K562 (cell line): ENCODE data around the gene MZB1. TPM values are rescaled to one million over a fixed set of nuclear protein-coding genes. Genes with fewer than 3 reads are reported as not detected.

Experiments
- ATAC-seq: fragments of 200-7000 bp; cut with Tn5 transposase; 3 replicates; pipeline ENCODE4 v1.9.1; 2020; ENCODE audit warnings: moderate library complexity
- BruUV-seq: library from RNA; stranded (reverse); fragments of 400-500 nt; replicated peaks from 2 replicates; lab custom pipeline; 2021; lab: Mats Ljungman, UMichigan
- CTCF ChIA-PET: fragments of 300-600 bp; formaldehyde crosslinking; extraction: SDS; loops from one replicate; lab custom pipeline; 2021; ENCODE audit warnings: low intra/inter-chr PET ratio; lab: Yijun Ruan, JAX
- POLR2A ChIA-PET: fragments of 300-600, 350-650 bp; sonication (Branson Sonifier 250); formaldehyde crosslinking; extraction: SDS; loops from one replicate; lab custom pipeline; 2021; ENCODE audit warnings: antibody characterized with exemption, inconsistent platforms; lab: Yijun Ruan, JAX
- DNase-seq, 4 experiments: peaks; one replicate each; pipeline versions ENCODE4 v3.0.0 to v3.0.0-alpha.2; 2011 to 2018; ENCODE audit warnings: low spot score in 3 of 4, mixed read lengths in 3 of 4; ENCODE audit errors: extremely low read depth in 1 of 4
- FAIRE-seq: peaks from 2 replicates; lab custom pipeline; 2011; peaks lifted over from hg19 to GRCh38; lab: Jason Lieb, UNC
- H2AFZ ChIP-seq: 2 replicates; pipeline ENCODE4 v1.6.0; 2011; ENCODE audit warnings: low read depth, low read length, control low read depth, inconsistent platforms
- H3K27ac ChIP-seq: fragments of 200-600 bp; 3 replicates; pipeline ENCODE4 v1.8.0; 2011; ENCODE audit warnings: low read depth, mild to moderate bottlenecking, control low read depth, inconsistent platforms, low read length, moderate library complexity, mixed read lengths; ENCODE audit errors: extremely low read depth
- H3K27me3 ChIP-seq, 2 experiments: fragments of 300-600 bp in 1 of 2; 2 replicates in 1 of 2; 3 replicates in 1 of 2; pipeline versions ENCODE4 v1.6.0 to v1.8.0; 2011; ENCODE audit warnings: inconsistent platforms in 2 of 2, low read length in 2 of 2, mild to moderate bottlenecking in 1 of 2, mixed read lengths in 1 of 2, moderate library complexity in 1 of 2; ENCODE audit not compliant: control insufficient read depth in 2 of 2, insufficient read depth in 2 of 2
- H3K36me3 ChIP-seq: fragments of 300-600 bp; 3 replicates; pipeline ENCODE4 v1.8.0; 2011; ENCODE audit warnings: mild to moderate bottlenecking, low read length, inconsistent platforms; ENCODE audit not compliant: control insufficient read depth, insufficient read depth
- H3K4me1 ChIP-seq, 2 experiments: fragments of 200-600 bp in 1 of 2; replicated peaks in 1 of 2; 2 replicates in 1 of 2; 3 replicates in 1 of 2; pipeline versions ENCODE4 v1.5.1 to v1.8.0; 2011; ENCODE audit warnings: inconsistent platforms in 2 of 2, low read length in 2 of 2, mild to moderate bottlenecking in 1 of 2, mixed read lengths in 1 of 2, moderate library complexity in 1 of 2; ENCODE audit not compliant: control insufficient read depth in 2 of 2, insufficient read depth in 2 of 2
- H3K4me2 ChIP-seq: 2 replicates; pipeline ENCODE4 v1.6.1; 2011; ENCODE audit warnings: low read length, control low read depth, inconsistent platforms, mixed read lengths; ENCODE audit not compliant: insufficient read depth
- H3K4me3 ChIP-seq: fragments of 200-600 bp; sonication (generic), shearing (Covaris generic); 2 replicates; pipeline ENCODE4 v1.5.1; 2016; ENCODE audit warnings: control low read depth, inconsistent platforms
- H3K79me2 ChIP-seq: fragments of 200-600 bp; 3 replicates; pipeline ENCODE4 v1.8.0; 2011; ENCODE audit warnings: low read length, inconsistent platforms; ENCODE audit not compliant: control insufficient read depth, insufficient read depth
- H3K9ac ChIP-seq, 2 experiments: 2 replicates each; pipeline versions ENCODE4 v1.6.0 to v1.6.1; 2011; ENCODE audit warnings: low read depth in 2 of 2, low read length in 2 of 2, control low read depth in 1 of 2, inconsistent platforms in 1 of 2, mild to moderate bottlenecking in 1 of 2, mixed read lengths in 1 of 2; ENCODE audit not compliant: insufficient read depth in 1 of 2
- H3K9me1 ChIP-seq: one replicate; pipeline ENCODE4 v1.6.0; 2011; ENCODE audit warnings: inconsistent platforms, mild to moderate bottlenecking, low read length, moderate library complexity; ENCODE audit not compliant: control insufficient read depth, insufficient read depth
- H3K9me3 ChIP-seq: replicated peaks from 2 replicates; pipeline ENCODE4 v1.5.1; 2011; ENCODE audit warnings: low read depth, low read length, inconsistent platforms; ENCODE audit not compliant: control insufficient read depth, insufficient read depth
- H4K20me1 ChIP-seq: replicated peaks from 2 replicates; pipeline ENCODE4 v1.6.1; 2011; ENCODE audit warnings: low read length, inconsistent platforms, mixed read lengths; ENCODE audit not compliant: control insufficient read depth, insufficient read depth
- HDAC2 ChIP-seq: fragments of 450-650 bp; IDR thresholded peaks from 2 replicates; pipeline ENCODE4 v1.6.1; 2016; ENCODE audit warnings: mild to moderate bottlenecking
- KLF13 ChIP-seq: fragments of 450-650 bp; IDR thresholded peaks from 2 replicates; pipeline ENCODE4 v1.6.1; 2016; ENCODE audit warnings: missing genetic modification characterization, low read depth, mild to moderate bottlenecking, missing compliant biosample characterization, moderate library complexity, borderline replicate concordance
- MEF2A ChIP-seq: IDR thresholded peaks from 2 replicates; pipeline ENCODE4 v1.6.1; 2011; ENCODE audit warnings: low read depth, mild to moderate bottlenecking, low read length, moderate library complexity; ENCODE audit not compliant: control insufficient read depth
- MXI1 ChIP-seq: IDR thresholded peaks from 2 replicates; pipeline ENCODE4 v1.6.1; 2011; ENCODE audit warnings: low read depth, mild to moderate bottlenecking, improper control_type of control experiment, low read length
- NFIC ChIP-seq: fragments of 450-650 bp; IDR thresholded peaks from 2 replicates; pipeline ENCODE4 v1.6.1; 2017; ENCODE audit warnings: mild to moderate bottlenecking, inconsistent platforms
- POLR2H ChIP-seq: IDR thresholded peaks from 2 replicates; pipeline ENCODE4 v1.6.1; 2016; ENCODE audit warnings: missing genetic modification characterization, low read depth, mild to moderate bottlenecking, control low read depth, missing compliant biosample characterization, moderate library complexity
- SMC3 ChIP-seq: conservative IDR thresholded peaks from 2 replicates; pipeline ENCODE4 v1.6.1; 2011; ENCODE audit warnings: low read depth, low read length, improper control_type of control experiment; ENCODE audit not compliant: insufficient read depth
- SREBF1 ChIP-seq: fragments of 150-350 bp; IDR thresholded peaks from 2 replicates; pipeline ENCODE4 v1.6.1; 2014; ENCODE audit warnings: antibody characterized with exemption, low read depth, low read length, borderline replicate concordance
- TAF9B ChIP-seq: fragments of 450-650 bp; IDR thresholded peaks from 2 replicates; pipeline ENCODE4 v1.6.1; 2018; ENCODE audit warnings: mild to moderate bottlenecking; ENCODE audit not compliant: partially characterized antibody
- ZBTB11 ChIP-seq, 3 experiments: fragments of 200-800 bp in 1 of 3; fragments of 250-450 bp in 1 of 3; fragments of 450-650 bp in 1 of 3; sonication (Bioruptor Pico) in 1 of 3; sonication (Bioruptor generic) in 1 of 3; formaldehyde crosslinking in 1 of 3; IDR thresholded peaks; 2 replicates each; pipeline versions ENCODE4 v1.6.1 to v1.8.0; 2016 to 2022; ENCODE audit warnings: mild to moderate bottlenecking in 2 of 3, missing genetic modification characterization in 2 of 3, missing compliant biosample characterization in 1 of 3, moderate library complexity in 1 of 3
- ZNF354B ChIP-seq: fragments of 250-450 bp; sonication (Bioruptor Pico); IDR thresholded peaks from 2 replicates; pipeline ENCODE4 v1.4.0; 2020
- WGBS: fragments of 100-300 bp; shearing (Covaris generic); methylation state at CpG from one replicate; pipeline ENCODE4 v1.1.6; 2016; ENCODE audit warnings: low coverage, mixed read lengths; ENCODE audit not compliant: insufficient coverage; ENCODE audit errors: missing lambda C conversion rate; 5-methylcytosine and 5-hydroxymethylcytosine counted together
- in situ Hi-C: fragments of 300-500 bp; cut with MboI; formaldehyde crosslinking; loops from 4 replicates; pipeline ENCODE4 v1.15.0; 2018; ENCODE audit warnings: inconsistent platforms, mixed read lengths
- intact Hi-C: fragments of 100-400 bp; cut with micrococcal nuclease; formaldehyde crosslinking; loops from 2 replicates; pipeline ENCODE4 v1.14.2; 2022
- polyA plus RNA-seq, 8 experiments: library from polyadenylated mRNA; depleted of rRNA in 4 of 8; stranded (reverse) in 5 of 8; unstranded in 3 of 8; fragments of >200 nt; fragmentation: Nextera tagmentation in 2 of 8; fragmentation: Illumina TruSeq in 1 of 8; extraction: Ambion mirVana in 2 of 8; extraction: Trizol in 1 of 8; gene quantifications; 2 replicates each; pipeline versions ENCODE4 v1.2.1 to v1.2.3, GENCODE V29; 2011 to 2014; ENCODE audit warnings: inconsistent platforms in 1 of 8, missing spikeins in 1 of 8
- total RNA-seq, 7 experiments: library from RNA; depleted of rRNA in 6 of 7; stranded (reverse); fragments of >200 nt in 6 of 7; fragmentation: Illumina TruSeq in 2 of 7; extraction: Trizol in 2 of 7; gene quantifications; 2 replicates each; pipeline versions ENCODE4 v1.2.1 to v1.2.3, GENCODE V29; 2011 to 2021; ENCODE audit warnings: low replicate concordance in 1 of 7

Gene MZB1
- total and polyA plus RNA-seq, 9 of the 15 experiments (the other 6 are each of a cell fraction or from before 2014, with no cell fraction given), result 0.13 to 0.31 TPM; not detected in 7

- in situ Hi-C loops, result loop anchor here (10.0 kb wide), 1 partner anchor 348 kb away; no protein-coding TSS in a partner anchor
- H3K9me3 ChIP-seq, result no peaks in the 10 kb centered on the region
- H3K36me3 ChIP-seq, result no peaks in the 10 kb centered on the region
- ChIA-PET CTCF (interaction anchor here (0.7 kb wide), 1 partner anchor 1797 kb away, joined by 4 read pairs; no protein-coding TSS in a partner anchor), POLR2A (interaction anchor here (0.9 kb wide), 1 partner anchor 9 kb away, joined by 4 read pairs; no protein-coding TSS in a partner anchor)
- ATAC-seq (no peak), DNase-seq (no peak), FAIRE-seq (no peak)
- no peaks in the 10 kb centered on the region for H4K20me1 ChIP-seq
- H3K27ac ChIP-seq, result no peak overlapping the region
- H3K4me2 ChIP-seq, result no peak overlapping the region
- no peaks in the 10 kb centered on the region for H3K9me1 ChIP-seq
- no peak overlapping the region for H3K4me3 ChIP-seq
- no peak overlapping the region for H3K9ac ChIP-seq
- no peak for TF ChIP-seq TAF9B
- TF ChIP-seq MEF2A, result peak; percentile 42; the same call in 1 of the 2 replicates
- TF ChIP-seq SMC3, result no peak
- intact Hi-C loops, result loop anchor here (5.0 kb wide), 1 partner anchor 130 kb away; no protein-coding TSS in a partner anchor
- BruUV-seq, result no TSS peak
- WGBS, result 49% methylated on average over 3 of the region's 4 CpGs
- no peaks in the 10 kb centered on the region for H3K79me2 ChIP-seq
- peaks cover 4 to 13% of the 10 kb centered on the region in 2 experiments for H3K4me1 ChIP-seq
- no peak overlapping the region for H2AFZ ChIP-seq
- H3K27me3 ChIP-seq, result no peaks in the 10 kb centered on the region
These were observed 27.5 kb upstream of the MZB1 start for GRCh38 chr5:139417214-139417613.

GRCh38 chr5:139416651-139417050 is 26.9 kb upstream of the MZB1 start:
- ATAC-seq (peak; percentile 26; the same call in 2 of the 3 replicates), DNase-seq (no peak), FAIRE-seq (no peak)
- Histone ChIP-seq H4K20me1 (no peaks in the 10 kb centered on the region), H3K36me3 (no peaks in the 10 kb centered on the region), H3K9me3 (no peaks in the 10 kb centered on the region), H3K27ac (no peak overlapping the region), H3K4me1 (peaks cover 4 to 13% of the 10 kb centered on the region in 2 experiments), H3K79me2 (no peaks in the 10 kb centered on the region), H3K9me1 (no peaks in the 10 kb centered on the region), H2AFZ (no peak overlapping the region), H3K4me2 (no peak overlapping the region), H3K4me3 (no peak overlapping the region), H3K9ac (0 out of 4 replicates have a peak overlapping the region, but pooled peaks of 1 of the 2 experiments have one; percentile 0), H3K27me3 (no peaks in the 10 kb centered on the region)
- in situ Hi-C loops (loop anchor here (10.0 kb wide), 1 partner anchor 348 kb away; no protein-coding TSS in a partner anchor), intact Hi-C loops (loop anchor here (5.0 kb wide), 1 partner anchor 129 kb away; no protein-coding TSS in a partner anchor)
- no TSS peak for BruUV-seq
- ChIA-PET CTCF (no interaction called here), POLR2A (interaction anchor here (0.7 to 1.9 kb wide), 2 partner anchors 23 to 73 kb away, joined by 3 to 6 read pairs; partner anchors contain the start of gene DNAJC18)
- WGBS, result 76% methylated on average over 9 of the region's 9 CpGs
- TF ChIP-seq POLR2H (tag) (no peak), MXI1 (no peak), HDAC2 (no peak), SREBF1 (no peak), NFIC (no peak), ZNF354B (CRISPR knock-in tag) (no peak), ZBTB11 (CRISPR knock-in tag; IDR thresholded peaks at IDR 0.05) (no peak), KLF13 (tag) (no peak)
